Spleen (tissue), 7 donors: ENCODE results near the gene FBXL13.

ENCODE experiments used
- POLR2A ChIP-seq, 3 donors: fragments of 450-650 bp; IDR thresholded peaks; one replicate each; pipeline ENCODE4 v1.5.1; 2017; ENCODE audit warnings: antibody characterized with exemption in 3 of 3, mild to moderate bottlenecking in 1 of 3
- TF ChIP-seq, protein P1 (sequence below), 11 experiments: fragments of 200-600 bp in 7 of 11; fragments of 450-650 bp in 4 of 11; sonication (generic) in 4 of 11; IDR thresholded peaks in 8 of 11; conservative IDR thresholded peaks in 3 of 11; 1 replicate in 7 of 11; 2 replicates in 4 of 11; pipeline versions ENCODE4 v1.4.0 to v1.8.0; 2016 to 2021; ENCODE audit warnings: antibody characterized with exemption in 11 of 11, inconsistent platforms in 4 of 11, mild to moderate bottlenecking in 1 of 11
- donor health status: DM: no; HTN: no; CAD: no; lungs with moderate emphysema.
- donor health status: DM: no; HTN: no; CAD: no.
- donor health status: DM: no; HTN: no; CAD: no.

- TF ChIP-seq, protein P1, sequence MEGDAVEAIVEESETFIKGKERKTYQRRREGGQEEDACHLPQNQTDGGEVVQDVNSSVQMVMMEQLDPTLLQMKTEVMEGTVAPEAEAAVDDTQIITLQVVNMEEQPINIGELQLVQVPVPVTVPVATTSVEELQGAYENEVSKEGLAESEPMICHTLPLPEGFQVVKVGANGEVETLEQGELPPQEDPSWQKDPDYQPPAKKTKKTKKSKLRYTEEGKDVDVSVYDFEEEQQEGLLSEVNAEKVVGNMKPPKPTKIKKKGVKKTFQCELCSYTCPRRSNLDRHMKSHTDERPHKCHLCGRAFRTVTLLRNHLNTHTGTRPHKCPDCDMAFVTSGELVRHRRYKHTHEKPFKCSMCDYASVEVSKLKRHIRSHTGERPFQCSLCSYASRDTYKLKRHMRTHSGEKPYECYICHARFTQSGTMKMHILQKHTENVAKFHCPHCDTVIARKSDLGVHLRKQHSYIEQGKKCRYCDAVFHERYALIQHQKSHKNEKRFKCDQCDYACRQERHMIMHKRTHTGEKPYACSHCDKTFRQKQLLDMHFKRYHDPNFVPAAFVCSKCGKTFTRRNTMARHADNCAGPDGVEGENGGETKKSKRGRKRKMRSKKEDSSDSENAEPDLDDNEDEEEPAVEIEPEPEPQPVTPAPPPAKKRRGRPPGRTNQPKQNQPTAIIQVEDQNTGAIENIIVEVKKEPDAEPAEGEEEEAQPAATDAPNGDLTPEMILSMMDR (IDR thresholded peaks at IDR 0.05 in 8 of 11, conservative IDR thresholded peaks at IDR 0.05 in 3 of 11), result no peak
- TF ChIP-seq POLR2A (IDR thresholded peaks at IDR 0.05), result no peak
Observed at GRCh38 chr7:102990642-102991041, 84.0 kb downstream of the FBXL13 start.
